HG03135 (cell line): ENCODE measurements around the gene FGF12.

Experiments used
- ATAC-seq: cut with Tn5 transposase; IDR thresholded peaks from one replicate; pipeline ENCODE4 v1.9.1; 2021; ENCODE audit warnings: mild to moderate bottlenecking, moderate library complexity; ENCODE audit not compliant: unreplicated experiment

Gene FGF12

GRCh38 chr3:192365571-192365970, 361.8 kb downstream of the FGF12 start:
- no peak for ATAC-seq

- ATAC-seq: no peak
Observed at GRCh38 chr3:192364316-192364715, 363.0 kb downstream of the FGF12 start.

GRCh38 chr3:192354687-192355086, 372.7 kb downstream of the FGF12 start:
- no peak for ATAC-seq

- no peak for ATAC-seq
Observed at GRCh38 chr3:192352142-192352541, 375.2 kb downstream of the FGF12 start.

- ATAC-seq: no peak
Observed at GRCh38 chr3:192351441-192351840, 375.9 kb downstream of the FGF12 start.

GRCh38 chr3:192340031-192340430, 387.3 kb downstream of the FGF12 start:
- ATAC-seq: no peak

- ATAC-seq: no peak
Observed at GRCh38 chr3:192339214-192339613, 388.1 kb downstream of the FGF12 start.

GRCh38 chr3:192336286-192336685, 391.1 kb downstream of the FGF12 start:
- no peak for ATAC-seq

- ATAC-seq: no peak
Observed at GRCh38 chr3:192332386-192333291, 394.7 kb downstream of the FGF12 start.

GRCh38 chr3:192331749-192332385, 395.5 kb downstream of the FGF12 start:
- peak; percentile 72 for ATAC-seq

GRCh38 chr3:192326656-192327055, 400.7 kb downstream of the FGF12 start:
- ATAC-seq: no peak

- no peak for ATAC-seq
Observed at GRCh38 chr3:192317564-192317963, 409.8 kb downstream of the FGF12 start.

GRCh38 chr3:192313605-192314004, 413.7 kb downstream of the FGF12 start:
- no peak for ATAC-seq

GRCh38 chr3:192307631-192308030, 419.7 kb downstream of the FGF12 start:
- no peak for ATAC-seq

- no peak for ATAC-seq
Observed at GRCh38 chr3:192303235-192303634, 424.1 kb downstream of the FGF12 start.

GRCh38 chr3:192302721-192303120, 424.6 kb downstream of the FGF12 start:
- ATAC-seq: no peak

- ATAC-seq: no peak
Observed at GRCh38 chr3:192299921-192300320, 427.4 kb downstream of the FGF12 start.

GRCh38 chr3:192296845-192297244, 430.5 kb downstream of the FGF12 start:
- ATAC-seq: no peak

GRCh38 chr3:192284443-192285072, 442.8 kb downstream of the FGF12 start:
- no peak for ATAC-seq

- no peak for ATAC-seq
Observed at GRCh38 chr3:192281207-192281880, 446.0 kb downstream of the FGF12 start.

- ATAC-seq: no peak
Observed at GRCh38 chr3:192279664-192280063, 447.7 kb downstream of the FGF12 start.
